Spinal cord (tissue), 10 donors: ENCODE measurements around the gene TRIP10. TPM values are rescaled to one million over a fixed set of nuclear protein-coding genes. Genes with fewer than 3 reads are reported as not detected.

Experiments
- DNase-seq, 6 donors: peaks; one replicate each; pipeline versions ENCODE4 v3.0.0 to v3.0.0-alpha.2; 2013 to 2015; ENCODE audit warnings: low spot score in 6 of 6, low read depth in 4 of 6
- H3K27ac ChIP-seq: one replicate; pipeline ENCODE4 v1.5.1; 2013; ENCODE audit warnings: low read depth, low read length, control low read depth
- H3K27me3 ChIP-seq: one replicate; pipeline ENCODE4 v1.6.1; 2013; ENCODE audit warnings: low read length; ENCODE audit not compliant: control insufficient read depth, insufficient read depth
- H3K36me3 ChIP-seq: one replicate; pipeline ENCODE4 v1.6.1; 2013; ENCODE audit warnings: low read length; ENCODE audit not compliant: control insufficient read depth, insufficient read depth
- H3K4me1 ChIP-seq: one replicate; pipeline ENCODE4 v1.6.1; 2013; ENCODE audit warnings: low read length; ENCODE audit not compliant: control insufficient read depth, insufficient read depth
- H3K4me3 ChIP-seq: one replicate; pipeline ENCODE4 v1.5.1; 2013; ENCODE audit warnings: low read depth, low read length, control low read depth
- H3K9me3 ChIP-seq: one replicate; pipeline ENCODE4 v1.6.1; 2013; ENCODE audit warnings: low read length; ENCODE audit not compliant: control insufficient read depth, insufficient read depth
- WGBS: methylation state at CpG from one replicate; pipeline ENCODE4 v1.1.5; 2013; ENCODE audit warnings: missing lambda C conversion rate; ENCODE audit not compliant: insufficient coverage; 5-methylcytosine and 5-hydroxymethylcytosine counted together
- polyA plus RNA-seq, 2 donors: library from polyadenylated mRNA; unstranded; fragments of 120-200 nt; gene quantifications; one replicate each; pipeline ENCODE4 v1.2.1, GENCODE V29; 2013; ENCODE audit not compliant: insufficient read length in 2 of 2
- total RNA-seq, 2 donors: library from RNA; depleted of rRNA in 1 of 2; stranded (reverse); fragments of 120-200 nt in 1 of 2; fragments of >200 nt in 1 of 2; gene quantifications; one replicate each; pipeline versions ENCODE4 v1.2.3 to v1.2.4, GENCODE V29; 2013 to 2014
- donor health status: healthy.

Gene TRIP10
- total and polyA plus RNA-seq, 4 donors = 8.7 to 22.8 (median 17.1) TPM

GRCh38 chr19:6723108-6723618, 16.3 kb upstream of the TRIP10 start:
- Histone ChIP-seq H3K4me3 (no peak overlapping the region), H3K36me3 (no peaks in the 10 kb centered on the region), H3K9me3 (no peaks in the 10 kb centered on the region), H3K4me1 (peaks cover 2% of the 10 kb centered on the region), H3K27me3 (no peaks in the 10 kb centered on the region), H3K27ac (no peak overlapping the region)
- DNase-seq = no peak
- 41% methylated on average over 9 of the region's 13 CpGs for WGBS

GRCh38 chr19:6723738-6724137, 15.7 kb upstream of the TRIP10 start:
- Histone ChIP-seq H3K36me3 (no peaks in the 10 kb centered on the region), H3K4me3 (no peak overlapping the region), H3K9me3 (no peaks in the 10 kb centered on the region), H3K27me3 (no peaks in the 10 kb centered on the region), H3K27ac (no peak overlapping the region), H3K4me1 (peaks cover 3% of the 10 kb centered on the region)
- 84% methylated on average over 5 of the region's 5 CpGs for WGBS
- no peak for DNase-seq

- no peak overlapping the region for H3K4me3 ChIP-seq
- no peak for DNase-seq
- peaks cover 5% of the 10 kb centered on the region for H3K36me3 ChIP-seq
- H3K9me3 ChIP-seq = no peaks in the 10 kb centered on the region
- no peak overlapping the region for H3K27ac ChIP-seq
- 78% methylated on average over 13 of the region's 15 CpGs for WGBS
- H3K27me3 ChIP-seq = no peaks in the 10 kb centered on the region
- H3K4me1 ChIP-seq = peaks cover 3% of the 10 kb centered on the region
Observed at GRCh38 chr19:6724631-6725492, 14.6 kb upstream of the TRIP10 start.

DNA sequence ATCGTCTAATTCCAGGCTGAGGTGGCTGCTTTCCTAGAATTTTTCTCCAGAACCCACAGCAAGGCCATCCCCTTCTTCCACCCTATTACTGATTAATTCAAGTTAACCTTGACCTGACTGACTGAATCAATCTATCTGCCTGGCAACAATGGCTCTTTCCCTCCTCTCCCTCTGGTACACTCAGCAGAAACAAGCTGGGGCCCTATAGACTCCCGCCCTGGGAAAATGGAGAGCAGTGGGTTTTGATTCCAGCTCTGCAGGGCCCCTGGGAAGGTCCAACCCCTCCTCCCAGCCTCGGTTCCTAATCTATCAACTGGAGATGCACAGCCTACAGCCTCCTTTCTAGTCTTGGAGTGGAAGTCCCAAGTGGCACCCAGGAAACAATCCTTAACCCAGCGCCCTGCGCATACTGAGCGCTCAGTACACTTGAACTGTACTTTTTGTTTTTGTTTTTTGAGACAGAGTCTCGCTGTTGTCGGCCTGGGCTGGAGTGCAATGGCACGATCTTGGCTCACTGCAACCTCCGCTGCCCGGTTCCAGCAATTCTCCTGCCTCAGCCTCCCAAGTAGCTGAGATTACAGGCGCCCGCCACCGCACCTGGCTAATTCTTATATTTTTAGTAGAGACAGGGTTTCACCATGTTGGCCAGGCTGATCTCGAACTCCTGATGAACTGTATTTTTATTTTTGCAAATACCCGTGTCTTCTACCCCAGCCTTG, 13.8 kb upstream of the TRIP10 start:
- Histone ChIP-seq H3K4me1 (peaks cover 3% of the 10 kb centered on the region), H3K4me3 (no peak overlapping the region), H3K27me3 (no peaks in the 10 kb centered on the region), H3K27ac (no peak overlapping the region), H3K36me3 (peaks cover 12% of the 10 kb centered on the region), H3K9me3 (no peaks in the 10 kb centered on the region)
- DNase-seq = no peak
- 79% methylated on average over 15 of the region's 16 CpGs for WGBS

DNA sequence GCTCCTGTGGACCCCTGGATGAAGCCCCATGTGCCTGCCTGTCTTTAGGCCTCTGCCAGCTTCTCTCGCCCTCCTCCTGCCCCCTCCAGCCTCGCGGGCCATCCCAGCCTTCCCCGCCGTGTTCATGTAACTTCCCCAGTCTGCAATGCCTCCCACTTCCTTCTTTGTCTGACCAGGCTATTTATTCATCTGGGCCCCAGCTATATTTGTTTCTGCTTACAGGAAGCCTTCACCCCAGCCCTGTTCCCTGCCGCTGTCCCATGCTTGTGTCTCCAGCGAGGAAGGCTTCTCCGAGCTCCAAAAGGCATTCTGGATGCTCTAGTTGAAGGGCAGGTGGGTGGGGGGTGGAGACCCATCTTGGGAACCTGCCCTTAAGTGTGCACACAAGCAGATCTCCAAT, 11.1 kb upstream of the TRIP10 start:
- Histone ChIP-seq H3K27ac (no peak overlapping the region), H3K4me1 (peaks cover 3% of the 10 kb centered on the region), H3K4me3 (no peak overlapping the region), H3K9me3 (no peaks in the 10 kb centered on the region), H3K36me3 (peaks cover 38% of the 10 kb centered on the region), H3K27me3 (no peaks in the 10 kb centered on the region)
- no peak for DNase-seq
- WGBS = 48% methylated on average over 6 of the region's 8 CpGs

DNA sequence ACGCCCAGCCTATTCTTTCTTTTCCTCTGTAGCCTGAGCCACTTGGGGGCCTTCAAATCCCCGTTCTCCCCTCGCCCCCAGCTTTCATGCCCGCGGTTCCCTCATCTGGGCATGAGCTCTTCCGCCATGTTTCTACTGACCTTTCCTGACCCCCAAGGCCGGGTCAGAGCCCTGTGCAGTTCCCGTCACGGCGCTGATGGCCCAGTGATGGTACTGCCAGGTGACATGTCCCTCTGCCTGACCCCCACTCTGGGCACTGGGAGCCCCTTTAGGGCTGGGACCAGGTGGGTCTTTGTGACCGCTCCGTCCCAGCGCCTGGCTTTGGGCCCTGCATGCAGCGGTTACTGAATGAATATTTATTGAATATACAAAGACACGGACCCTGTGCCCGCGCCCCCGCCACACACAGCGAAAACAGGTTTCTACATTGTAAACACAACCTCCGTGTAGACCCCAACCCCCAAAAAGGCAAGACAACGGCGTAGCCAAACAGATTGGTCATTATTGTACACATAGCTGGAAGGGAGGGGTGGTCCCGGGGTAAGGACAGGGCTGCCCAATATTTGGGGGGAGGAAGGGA, 9.8 kb upstream of the TRIP10 start:
- peaks cover 46% of the 10 kb centered on the region for H3K36me3 ChIP-seq
- no peak for DNase-seq
- peaks cover 3% of the 10 kb centered on the region for H3K4me1 ChIP-seq
- H3K27ac ChIP-seq = no peak overlapping the region
- no peaks in the 10 kb centered on the region for H3K9me3 ChIP-seq
- no peaks in the 10 kb centered on the region for H3K27me3 ChIP-seq
- no peak overlapping the region for H3K4me3 ChIP-seq
- WGBS = 89% methylated on average over 10 of the region's 23 CpGs

- Histone ChIP-seq H3K4me1 (peaks cover 3% of the 10 kb centered on the region), H3K4me3 (no peak overlapping the region), H3K27ac (no peak overlapping the region), H3K9me3 (no peaks in the 10 kb centered on the region), H3K27me3 (no peaks in the 10 kb centered on the region), H3K36me3 (peaks cover 46% of the 10 kb centered on the region)
- peak in 1 of 6 donors; percentile 40 for DNase-seq
- WGBS = 54% methylated on average over 16 of the region's 27 CpGs
Observed at GRCh38 chr19:6730153-6730804, 9.2 kb upstream of the TRIP10 start.

DNA sequence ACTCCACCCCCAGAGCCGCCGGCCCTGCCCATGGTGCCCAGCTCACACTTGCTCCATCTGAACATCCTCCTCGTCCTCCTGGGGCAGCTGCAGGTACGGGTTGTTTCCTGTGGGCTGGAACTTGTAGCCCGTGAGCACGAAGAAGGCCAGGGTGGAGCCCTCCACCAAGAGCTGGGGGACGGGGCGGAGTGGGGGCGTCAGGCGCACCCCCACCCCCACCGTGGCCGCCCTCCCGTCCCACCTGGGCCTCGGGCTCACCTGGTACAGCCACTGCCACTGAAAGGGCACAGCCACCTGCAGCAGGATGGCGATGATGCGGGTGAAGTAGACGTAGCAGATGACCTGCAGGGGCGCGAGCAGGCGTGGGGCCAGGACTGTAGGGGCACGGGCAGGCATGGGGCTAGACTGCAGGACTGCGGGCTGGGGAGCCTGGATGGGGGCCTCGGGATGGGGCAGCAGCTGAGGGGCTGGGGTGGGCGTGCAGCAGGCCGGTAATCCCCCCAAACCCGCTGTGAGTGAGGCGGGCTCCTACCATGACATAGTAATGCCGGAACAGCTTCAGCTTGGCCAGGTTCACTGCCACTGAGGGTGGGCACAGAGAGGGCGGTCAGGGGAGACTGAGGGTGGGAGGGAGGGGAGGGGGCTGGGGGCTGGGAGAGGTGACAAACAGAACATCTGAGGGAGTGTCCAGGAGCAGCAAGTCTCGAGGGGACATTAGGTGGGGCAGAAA, 8.4 kb upstream of the TRIP10 start:
- WGBS = 87% methylated on average over 28 of the region's 30 CpGs
- no peak for DNase-seq
- Histone ChIP-seq H3K4me3 (no peak overlapping the region), H3K4me1 (peaks cover 12% of the 10 kb centered on the region), H3K27me3 (no peaks in the 10 kb centered on the region), H3K27ac (no peak overlapping the region), H3K9me3 (no peaks in the 10 kb centered on the region), H3K36me3 (peaks cover 49% of the 10 kb centered on the region)

DNA sequence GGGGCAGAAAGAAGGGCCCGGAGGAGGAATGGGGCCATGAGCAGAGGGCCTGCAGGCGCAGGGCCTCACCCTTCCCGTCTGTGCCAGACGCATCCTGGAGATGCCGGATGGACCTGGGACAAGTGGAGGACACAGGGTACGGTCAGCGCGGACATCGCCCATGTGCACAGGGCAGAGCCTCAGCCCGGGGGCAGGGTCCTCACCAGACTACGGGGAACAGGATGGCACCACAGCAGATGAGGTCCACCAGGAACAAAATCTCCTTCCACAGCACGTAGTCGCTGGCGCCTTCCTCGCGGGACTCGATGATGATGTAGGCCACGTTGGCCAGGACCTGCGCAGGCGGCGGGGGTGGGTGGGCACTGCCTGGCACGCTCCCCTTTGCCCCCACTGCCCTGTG, 7.7 kb upstream of the TRIP10 start:
- H3K27ac ChIP-seq = no peak overlapping the region
- no peak overlapping the region for H3K4me3 ChIP-seq
- H3K9me3 ChIP-seq = no peaks in the 10 kb centered on the region
- 90% methylated on average over 22 of the region's 22 CpGs for WGBS
- H3K4me1 ChIP-seq = peaks cover 19% of the 10 kb centered on the region
- H3K27me3 ChIP-seq = no peaks in the 10 kb centered on the region
- no peak for DNase-seq
- peaks cover 49% of the 10 kb centered on the region for H3K36me3 ChIP-seq
